ENCODE data around the gene SLC25A29.
"Not testable (repeated sequence)": the region's sequence is repeated elsewhere in the genome, so short reads cannot be mapped to it uniquely, and the experiment has no call there.

The SLC25A29 gene

DNA sequence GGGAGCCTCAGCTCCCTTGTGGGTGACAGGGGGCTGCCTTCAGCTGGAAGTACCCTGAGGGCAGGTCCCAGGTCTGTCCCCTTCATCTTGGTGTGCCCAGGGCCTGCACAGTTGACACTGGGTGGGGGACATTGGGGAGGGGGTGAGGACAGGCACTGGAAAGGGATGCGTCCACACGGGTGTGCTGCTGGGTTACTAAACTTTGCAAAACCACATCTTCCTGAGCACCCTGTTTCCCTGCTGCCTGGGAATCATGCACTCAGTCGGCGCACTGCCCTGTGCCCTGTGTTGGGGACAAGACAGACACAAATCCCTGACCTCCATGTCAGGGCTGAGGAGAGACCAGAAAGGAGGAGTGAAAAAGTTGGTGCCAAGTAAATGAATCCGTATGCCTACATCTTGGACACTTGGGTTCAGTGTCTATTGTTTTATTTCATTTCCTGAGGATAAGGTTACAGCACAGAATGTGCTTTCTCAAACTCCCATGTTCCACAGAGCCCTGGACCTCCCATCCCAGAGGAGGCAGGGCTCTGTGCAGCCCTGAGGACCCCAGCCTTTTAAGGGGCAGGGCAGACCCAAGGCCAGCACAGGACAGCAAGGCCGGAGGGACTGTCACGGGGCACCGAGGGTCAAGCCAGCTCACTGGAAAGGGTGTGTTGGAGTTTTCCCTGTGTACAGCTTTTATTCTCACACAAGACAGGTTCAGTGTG lies 2.9 kb upstream of the SLC25A29 start:
- DNase-seq, result no peak

DNA sequence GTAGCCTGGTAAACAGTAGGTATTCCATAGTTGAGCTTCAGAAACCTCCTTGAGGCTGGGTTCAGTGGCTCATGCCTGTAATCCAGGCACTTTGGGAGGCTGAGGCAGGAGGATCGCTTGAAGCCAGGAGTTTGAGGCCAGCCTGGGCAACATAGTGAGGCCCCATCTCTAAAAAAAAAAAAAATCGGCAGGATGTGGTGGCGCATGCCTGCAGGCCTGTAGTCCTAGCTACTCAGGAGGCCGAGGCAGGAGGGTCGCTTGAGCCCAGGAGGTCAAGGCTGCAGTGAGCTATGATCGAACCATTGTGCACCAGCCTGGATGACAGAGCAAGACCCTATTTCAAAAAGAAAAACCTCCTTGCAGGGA lies 2.2 kb upstream of the SLC25A29 start:
- not testable (repeated sequence) for DNase-seq

DNA sequence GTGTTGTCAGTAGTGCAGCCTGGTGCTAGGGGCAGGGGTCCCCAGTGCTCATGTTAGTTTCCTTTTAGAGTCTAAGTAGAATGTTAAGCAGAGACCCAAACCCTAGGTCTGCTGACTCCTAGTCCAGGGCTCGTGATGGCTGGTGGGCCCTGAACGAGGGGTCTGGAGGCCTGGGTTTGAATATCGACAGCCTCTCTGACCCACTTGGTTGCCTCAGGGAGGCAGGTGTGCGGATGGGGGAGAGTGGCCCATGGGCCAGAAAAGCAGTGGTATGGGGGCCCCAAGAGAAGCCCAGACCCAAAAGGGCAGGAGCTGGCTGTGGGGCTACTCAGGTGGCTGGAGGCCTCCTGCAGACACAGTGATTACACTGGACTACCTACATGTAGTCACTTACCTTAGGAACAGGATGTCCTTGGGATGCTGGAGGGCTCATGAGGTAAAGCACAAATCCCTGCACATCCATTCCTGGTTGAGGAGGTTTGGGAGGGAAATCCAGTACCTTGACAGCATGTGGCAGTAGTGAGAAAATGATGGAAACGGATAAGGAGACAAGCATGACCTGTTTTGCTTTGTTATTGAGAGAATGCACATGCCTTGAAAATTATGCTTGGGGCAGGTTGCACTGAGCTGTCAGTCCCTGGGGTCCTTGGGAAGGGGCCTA lies 1.7 kb upstream of the SLC25A29 start:
- no peak for DNase-seq

DNA sequence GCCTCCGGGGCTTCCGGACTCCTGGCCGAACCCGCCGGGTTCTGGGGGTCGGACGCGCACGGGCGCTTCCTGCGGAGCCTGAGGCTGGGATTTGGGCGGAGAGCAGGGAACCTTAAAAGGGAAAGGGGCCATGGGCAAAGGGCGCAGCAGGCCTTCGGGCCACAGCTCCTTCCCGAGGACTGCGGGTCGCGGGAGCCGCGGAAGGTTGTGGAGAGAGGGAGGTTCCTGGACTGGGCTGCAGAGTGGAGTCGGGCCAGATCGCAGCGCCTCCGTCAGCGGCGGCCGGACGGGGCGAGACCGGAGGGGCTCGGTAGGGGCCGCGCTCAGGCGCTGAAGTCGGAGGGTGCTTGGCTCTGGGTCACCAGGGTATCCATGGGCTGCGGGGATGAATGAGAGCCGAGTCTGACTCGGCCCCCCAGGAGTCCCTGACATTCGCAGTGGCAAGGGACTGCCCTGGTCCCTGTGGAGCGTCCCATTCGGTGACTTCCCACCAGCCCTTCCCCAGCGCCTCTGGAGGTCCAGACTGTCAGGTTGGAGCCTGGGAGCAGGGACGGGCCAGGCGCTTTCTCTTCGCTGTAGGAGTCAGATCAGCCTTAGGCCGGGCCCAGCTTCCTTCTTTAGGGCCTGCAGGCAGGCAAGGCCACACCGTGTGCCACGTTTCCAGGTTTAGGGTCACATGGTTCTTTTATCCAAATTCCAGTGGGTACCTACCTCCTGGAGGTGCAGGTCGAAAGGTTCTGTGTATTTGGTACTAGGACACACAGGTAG lies 938 bp upstream of the SLC25A29 start:
- peak; percentile 17 for DNase-seq

DNA sequence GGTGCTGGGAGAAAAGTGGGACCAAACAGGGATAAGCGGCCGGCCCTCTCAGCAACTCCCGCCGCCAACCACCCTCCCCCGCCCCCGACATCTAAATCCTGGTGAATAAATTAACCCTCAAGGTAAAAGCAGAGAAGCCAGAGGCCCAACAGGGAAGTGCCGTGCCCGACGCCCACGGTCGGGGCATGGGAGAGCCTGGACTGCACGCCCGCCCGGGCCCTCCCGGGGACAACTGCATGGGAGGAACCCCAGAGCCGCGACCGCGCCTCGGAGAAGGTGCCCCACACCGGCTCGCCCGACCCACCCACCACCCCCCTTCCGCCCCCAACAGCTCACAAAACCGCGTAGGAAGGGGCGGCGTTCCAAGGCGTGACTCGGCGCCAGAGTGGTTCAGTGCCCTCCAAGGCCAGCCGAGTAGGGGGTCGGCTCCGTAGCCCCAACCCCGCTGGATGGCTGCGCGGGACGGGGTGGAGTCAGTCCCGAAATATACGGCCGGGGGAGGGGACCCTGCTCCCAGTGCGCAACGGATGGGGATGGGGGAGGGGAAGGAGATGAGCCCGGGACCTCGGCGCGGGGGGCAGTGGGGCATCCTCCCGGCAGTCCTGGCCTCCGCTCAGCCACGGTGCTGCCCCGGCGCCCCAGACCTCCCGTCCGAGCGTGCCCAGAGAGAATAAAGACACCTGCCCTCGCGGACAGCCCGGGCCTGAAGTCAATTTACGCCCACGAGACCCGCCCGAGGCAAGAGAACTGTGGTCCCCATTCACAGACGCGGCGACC lies 732 bp downstream of the SLC25A29 start:
- peak; percentile 6 for DNase-seq

DNA sequence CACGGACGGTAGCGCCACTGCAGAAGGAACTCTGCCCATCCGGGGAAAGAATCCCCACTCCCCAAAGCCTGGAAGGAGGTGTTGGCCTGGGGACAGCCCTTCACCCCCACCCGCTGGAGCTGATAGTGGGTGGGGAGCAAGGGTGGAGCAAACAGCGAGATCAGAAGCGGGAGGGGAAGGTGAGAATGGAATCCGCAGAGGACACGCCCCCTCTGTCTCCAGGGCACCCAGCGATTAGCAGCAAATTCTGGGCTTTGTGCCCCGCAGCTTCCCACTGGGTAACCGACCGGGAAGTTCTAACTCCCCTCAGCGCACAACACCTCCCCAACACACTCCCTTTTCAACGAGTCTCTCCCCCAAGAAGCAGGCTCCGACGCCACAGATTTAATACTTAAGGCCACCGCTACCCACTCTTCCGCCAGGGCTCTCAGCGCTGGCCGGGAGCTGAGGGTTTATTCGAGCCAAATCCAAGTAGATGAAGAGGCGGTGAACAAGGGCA lies 1.4 kb downstream of the SLC25A29 start:
- peak; percentile 8 for DNase-seq

DNA sequence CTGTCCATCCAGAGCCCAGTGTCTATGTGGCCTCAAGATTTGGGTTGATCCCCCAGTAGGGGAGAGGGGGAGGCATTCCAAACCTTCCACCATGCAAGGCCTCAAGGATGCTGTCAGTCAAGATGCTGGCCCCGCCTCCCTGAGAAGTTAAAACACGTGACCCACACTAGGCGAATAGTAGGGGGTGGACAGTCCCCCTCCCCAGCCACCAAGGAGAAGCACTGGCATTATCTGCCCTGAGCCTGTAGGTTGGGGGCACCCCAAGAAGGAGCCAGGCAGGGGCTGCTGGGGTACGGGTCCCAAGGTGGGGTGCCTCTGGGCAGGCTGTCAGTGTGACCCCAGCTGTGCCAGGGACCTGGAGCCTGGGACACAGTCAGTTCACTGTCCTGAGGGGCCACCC lies 2.3 kb downstream of the SLC25A29 start:
- no peak for DNase-seq

DNA sequence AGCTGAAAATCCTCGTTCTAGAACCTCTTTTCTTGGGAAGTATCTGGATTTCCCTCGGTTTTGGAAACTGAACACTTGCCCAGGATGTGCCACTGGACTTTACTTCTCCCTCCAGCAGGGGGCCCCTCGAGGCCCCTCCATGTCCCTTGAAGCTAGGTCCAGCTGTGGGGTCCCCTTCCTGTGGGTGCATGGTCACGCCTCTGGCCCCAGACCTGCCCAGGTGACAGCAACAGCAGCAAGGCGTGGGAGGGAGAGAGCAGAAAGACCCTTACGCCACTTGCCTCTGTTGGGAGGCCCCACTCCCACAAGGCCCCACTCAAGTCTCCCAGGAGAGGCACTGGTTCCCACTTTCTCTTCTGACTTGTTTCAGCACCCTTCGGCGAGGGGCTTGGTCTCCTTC lies 3.1 kb downstream of the SLC25A29 start:
- peak; percentile 11 for DNase-seq

DNA sequence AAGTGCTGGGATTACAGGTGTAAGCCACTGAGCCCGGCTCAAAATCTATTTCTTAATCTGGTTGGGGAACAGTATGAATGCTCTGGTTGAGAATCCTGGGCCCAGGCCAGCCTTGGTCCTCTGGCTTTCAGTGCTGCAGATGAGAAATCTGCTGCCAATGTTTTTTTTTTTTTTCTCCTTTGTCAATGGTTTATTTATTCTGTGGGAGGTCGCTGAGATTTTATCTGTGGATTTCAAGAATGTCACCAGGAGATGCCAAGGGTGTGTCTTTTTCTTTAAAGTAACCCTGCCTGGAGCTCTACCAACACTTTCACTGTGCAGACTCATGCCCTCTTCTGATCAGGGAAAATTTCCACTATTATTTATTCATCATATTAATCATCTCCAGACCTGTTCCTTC lies 3.6 kb downstream of the SLC25A29 start:
- DNase-seq, result no peak

DNA sequence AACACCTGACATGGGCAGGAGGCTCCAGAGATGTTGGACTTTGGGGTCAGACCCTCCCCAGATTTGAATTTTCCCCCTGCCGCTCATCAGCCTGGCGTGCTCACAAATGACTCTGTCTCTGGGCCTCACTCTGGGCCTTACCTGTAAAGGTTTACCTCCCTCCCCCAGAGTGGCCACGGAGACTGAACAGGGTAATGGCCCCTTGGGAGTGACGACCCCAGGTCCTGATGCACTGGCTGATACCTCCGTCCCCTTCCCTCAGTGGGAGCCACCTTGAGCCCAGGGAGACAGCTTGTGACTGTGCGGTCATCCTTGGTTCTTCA lies 7.0 kb downstream of the SLC25A29 start:
- no peak for DNase-seq

DNA sequence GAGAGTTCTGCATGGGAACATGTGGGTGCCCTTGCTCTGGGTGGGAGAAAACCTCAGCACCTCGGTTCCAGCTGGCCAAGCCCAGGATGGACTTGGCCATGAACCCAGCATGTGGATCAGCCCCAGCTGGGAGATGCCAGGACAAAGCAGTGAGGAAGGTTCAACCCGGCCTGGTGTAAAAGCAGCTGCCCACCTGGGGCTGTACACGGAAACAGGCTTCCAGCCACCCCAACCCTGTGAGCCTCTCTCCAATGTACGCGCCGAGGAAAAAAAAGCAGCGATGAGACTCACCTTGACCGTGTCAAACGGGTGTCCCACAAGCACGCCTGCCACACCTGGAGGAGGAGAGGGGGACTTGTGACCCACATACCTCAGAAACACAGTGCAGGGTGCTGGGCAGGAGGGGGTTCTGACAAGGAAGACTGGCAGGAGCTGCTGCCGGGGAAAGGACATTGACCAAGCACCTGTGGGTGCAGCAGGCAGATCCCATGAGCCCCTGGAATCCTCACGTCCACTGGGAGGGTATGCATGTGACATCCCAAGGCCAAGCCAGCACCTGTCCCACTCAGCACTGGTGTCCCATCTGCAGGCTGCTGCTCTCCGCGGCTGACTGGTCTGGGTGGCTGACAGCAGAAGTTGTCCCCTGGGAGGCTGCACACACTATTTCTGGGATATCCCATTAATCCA lies 7.5 kb downstream of the SLC25A29 start:
- no peak for DNase-seq

DNA sequence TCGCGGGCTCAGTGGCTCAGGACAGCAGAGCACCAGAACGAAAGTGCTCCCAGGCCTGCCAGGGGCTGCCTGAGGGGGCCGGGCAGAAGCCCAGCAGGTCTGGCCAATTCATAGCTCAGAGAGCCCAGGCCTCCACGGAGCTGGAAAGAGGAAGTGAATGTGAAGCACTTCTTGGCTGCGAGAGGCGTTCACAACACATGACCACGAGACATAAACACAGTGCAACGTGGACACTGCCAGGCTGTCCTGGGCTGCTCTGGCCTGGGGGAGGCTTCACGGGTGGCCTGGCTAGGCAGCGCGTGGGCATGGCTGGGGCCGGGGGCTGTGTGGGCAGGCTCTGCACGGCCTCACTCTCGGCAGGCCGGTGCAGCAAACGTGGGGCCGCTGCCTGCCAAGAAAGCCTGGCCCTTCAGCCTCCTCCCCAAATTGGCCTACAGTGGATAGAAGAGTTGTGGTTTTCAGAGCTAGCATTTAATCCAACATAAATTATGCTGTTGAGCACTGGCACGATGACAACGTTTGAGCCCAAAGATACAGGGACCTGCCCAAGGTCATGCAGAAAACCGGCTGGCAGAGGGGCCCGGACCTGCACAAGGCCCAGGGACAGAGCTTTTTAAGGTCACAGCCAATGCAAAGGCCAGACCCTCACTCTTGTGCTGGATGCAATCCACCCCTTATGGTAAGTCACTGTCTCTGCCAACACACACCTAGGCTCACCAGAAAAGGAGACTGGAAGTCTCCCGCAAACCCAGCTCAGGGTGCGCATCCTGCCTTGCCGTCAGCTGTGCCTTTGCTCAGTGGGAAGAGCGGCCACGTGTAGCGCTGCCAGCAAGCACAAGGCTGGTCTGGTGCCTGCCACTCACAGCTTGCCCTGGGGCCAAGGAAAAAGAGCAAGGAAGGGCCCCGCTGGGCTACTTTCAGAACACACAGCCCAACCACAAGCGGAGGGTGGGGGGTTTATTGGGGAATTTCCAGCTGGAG lies 8.6 kb downstream of the SLC25A29 start:
- peak; percentile 21 for DNase-seq

DNA sequence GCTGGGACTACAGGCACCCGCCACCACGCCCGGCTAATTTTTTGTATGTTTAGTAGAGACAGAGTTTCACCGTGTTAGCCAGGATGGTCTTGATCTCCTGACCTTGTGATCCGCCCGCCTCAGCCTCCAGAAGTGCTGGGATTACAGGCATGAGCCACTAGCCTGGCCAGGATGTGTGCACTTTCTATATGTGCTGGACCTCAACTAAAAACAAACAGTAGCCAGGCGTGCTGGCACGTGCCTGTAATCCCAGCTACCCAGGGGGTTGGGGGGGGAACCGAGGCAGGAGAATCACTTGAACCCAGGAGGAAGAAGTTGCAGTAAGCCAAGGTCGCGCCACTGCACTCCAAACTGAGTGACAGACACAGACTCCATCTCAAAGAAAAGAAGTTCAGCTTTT lies 9.5 kb downstream of the SLC25A29 start:
- DNase-seq, result not testable (repeated sequence)

DNA sequence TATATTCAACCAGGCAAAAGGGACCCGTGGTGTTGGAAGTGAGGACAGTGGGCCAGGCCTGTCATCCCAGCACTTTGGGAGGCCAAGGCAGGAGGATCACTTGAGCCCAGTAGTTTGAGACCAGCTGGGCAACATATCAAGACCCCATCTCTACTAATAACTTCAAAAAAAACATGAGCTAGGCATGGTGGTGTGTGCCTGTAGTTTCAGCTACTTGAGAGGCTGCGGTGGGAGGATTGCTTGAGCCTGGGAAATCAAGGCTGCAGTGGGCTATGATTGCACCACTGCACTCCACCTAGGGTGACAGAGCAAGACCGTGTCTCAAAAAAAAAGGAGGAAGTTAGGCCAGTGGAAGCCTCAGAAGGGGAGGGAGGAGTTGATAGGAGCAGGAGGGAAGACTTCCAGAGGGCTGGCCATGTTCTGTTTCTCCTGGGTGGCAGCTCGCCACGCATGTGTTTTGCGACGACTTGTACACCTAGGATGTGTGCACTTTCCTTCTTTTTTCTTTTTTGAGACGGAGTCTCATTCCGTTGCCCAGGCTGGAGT lies 10.1 kb downstream of the SLC25A29 start:
- no peak for DNase-seq

DNA sequence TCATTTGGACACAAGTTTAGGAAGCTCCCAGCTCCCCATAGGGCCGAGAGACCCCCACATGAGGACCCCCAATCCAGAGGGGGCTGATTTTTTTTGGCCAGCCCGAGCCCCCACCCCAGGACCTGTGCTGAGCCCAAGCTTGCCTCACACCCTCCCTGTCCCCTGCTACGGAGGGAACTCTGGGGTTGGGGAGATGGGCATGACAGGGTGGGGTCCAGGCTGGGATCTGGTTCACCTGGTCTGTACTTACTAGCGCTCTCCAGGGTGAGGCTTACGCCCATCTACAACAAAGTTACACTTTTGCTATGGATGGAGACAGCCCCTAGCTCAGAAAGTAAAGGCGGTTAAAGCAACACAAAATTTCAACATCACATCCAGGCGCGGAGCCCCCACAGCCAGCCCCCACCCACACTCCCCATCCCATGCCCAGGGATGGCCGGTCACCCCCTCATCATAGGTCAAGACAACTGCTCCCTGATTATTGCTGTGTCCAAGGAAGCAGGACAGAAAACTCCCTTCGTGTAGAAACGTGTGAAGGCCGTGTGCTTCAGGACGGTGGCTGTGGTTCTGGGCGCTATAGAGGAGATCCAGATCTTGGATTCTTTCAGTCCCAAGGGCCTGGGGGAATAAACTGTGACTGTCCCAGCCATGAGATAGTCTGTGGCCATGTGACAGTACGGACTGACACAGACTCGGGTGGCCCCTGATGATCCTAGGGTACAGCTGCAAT lies 10.7 kb downstream of the SLC25A29 start:
- no peak for DNase-seq

DNA sequence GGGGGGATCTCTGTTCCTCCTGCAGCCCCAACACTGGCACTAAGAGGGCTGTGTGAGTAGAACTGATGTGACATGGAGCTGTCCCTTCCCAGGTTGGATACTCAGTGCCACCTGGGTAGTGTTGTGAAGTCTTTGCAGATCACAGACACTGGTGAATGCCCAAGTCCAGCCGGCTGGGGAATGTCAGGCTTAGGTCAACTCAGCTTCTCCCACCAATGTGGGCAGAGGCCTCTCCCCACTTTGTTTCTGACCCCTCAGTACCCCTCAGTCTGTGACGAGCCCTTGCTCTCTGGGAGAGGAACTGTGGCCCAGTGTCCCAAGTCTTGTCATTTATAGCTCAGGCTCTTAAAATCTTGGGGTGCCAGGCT lies 11.3 kb downstream of the SLC25A29 start:
- DNase-seq, result no peak

DNA sequence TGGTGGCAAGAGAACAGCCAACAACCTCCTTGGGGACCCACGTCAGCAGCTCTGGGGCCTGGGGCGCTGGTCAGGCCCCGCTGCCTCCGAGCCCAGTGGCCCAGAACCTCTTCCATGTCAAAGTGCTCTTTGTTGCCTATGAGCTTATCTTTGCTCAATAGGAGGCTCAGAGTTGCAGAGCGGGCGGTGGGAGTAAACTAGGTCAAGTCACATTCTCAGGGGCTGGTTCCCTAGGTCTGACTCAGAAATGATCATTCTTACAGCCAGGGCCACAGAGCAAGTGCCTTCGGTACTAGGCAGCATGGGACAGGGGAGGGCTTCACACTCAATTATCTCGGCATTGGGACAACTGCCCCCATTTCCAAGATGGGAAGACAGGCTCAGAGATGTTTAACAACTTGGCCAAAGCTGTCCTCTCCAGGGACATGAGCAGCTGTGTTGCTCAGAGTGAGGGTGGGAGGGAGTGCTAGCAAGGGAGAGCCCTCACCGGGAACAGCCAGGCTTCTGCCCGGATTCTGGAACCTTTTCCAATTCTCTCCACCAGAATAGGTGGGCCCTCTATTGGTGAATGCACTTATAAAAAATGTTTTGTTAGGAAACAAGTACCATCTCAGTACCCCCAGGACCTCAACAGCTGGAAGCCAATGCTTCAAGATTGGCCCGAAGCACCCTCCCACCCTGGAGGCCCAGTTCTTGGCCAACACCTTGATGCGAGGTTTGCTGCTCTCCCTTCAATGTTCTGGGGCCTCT lies 11.9 kb downstream of the SLC25A29 start:
- no peak for DNase-seq

DNA sequence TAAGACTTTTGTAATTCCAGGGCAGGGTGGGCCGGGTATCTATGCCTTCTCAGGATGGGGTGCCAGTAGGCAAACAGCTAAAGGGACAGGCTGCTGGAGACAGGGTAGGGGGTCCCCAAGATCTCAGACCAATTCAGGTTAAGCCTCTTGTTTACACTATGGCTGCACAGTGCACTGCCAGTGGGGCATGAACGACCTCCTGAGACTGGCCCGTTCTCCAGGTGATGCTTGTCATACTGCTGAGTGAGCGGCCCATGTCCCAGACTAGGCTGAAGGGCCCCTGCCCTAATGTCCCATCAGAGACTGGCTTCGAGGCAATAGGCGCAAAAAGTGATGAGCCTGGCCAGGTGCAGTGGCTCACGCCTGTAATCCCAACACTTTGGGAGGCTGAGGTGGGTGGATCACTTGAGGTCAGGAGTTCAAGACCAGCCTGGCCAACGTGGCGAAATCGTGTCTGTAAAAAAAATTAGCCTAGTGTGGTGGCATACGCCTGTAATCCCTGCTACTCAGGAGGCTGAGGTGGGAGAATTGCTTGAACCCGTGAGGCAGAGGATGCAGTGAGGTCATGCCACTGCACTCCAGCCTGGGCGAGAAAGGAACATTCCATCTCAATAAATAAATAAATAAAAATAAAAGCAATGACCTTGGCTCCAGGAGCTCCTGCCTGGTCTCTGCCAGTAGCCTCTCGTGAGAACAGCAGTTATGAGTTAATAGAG lies 12.6 kb downstream of the SLC25A29 start:
- DNase-seq, result no peak
